HG02852 (cell line): Measurements from ENCODE around the gene TMOD1.

Experiments used
- ATAC-seq: cut with Tn5 transposase; IDR thresholded peaks from one replicate; pipeline ENCODE4 v1.9.1; 2021; ENCODE audit warnings: mild to moderate bottlenecking, moderate library complexity; ENCODE audit not compliant: unreplicated experiment

Gene TMOD1

GRCh38 chr9:97545486-97545885 is 44.0 kb downstream of the TMOD1 start:
- no peak for ATAC-seq

GRCh38 chr9:97547098-97547829 is 45.8 kb downstream of the TMOD1 start:
- no peak for ATAC-seq

GRCh38 chr9:97548379-97548778 is 46.9 kb downstream of the TMOD1 start:
- ATAC-seq: no peak

- no peak for ATAC-seq
Observed at GRCh38 chr9:97548819-97549540, 47.5 kb downstream of the TMOD1 start.

- no peak for ATAC-seq
Observed at GRCh38 chr9:97550386-97550785, 48.9 kb downstream of the TMOD1 start.

GRCh38 chr9:97551308-97551707 is 49.8 kb downstream of the TMOD1 start:
- ATAC-seq: no peak

- no peak for ATAC-seq
Observed at GRCh38 chr9:97553141-97553540, 51.7 kb downstream of the TMOD1 start.

GRCh38 chr9:97553841-97554240 is 52.4 kb downstream of the TMOD1 start:
- ATAC-seq: no peak

GRCh38 chr9:97554566-97555075 is 53.2 kb downstream of the TMOD1 start:
- no peak for ATAC-seq

- no peak for ATAC-seq
Observed at GRCh38 chr9:97555164-97555563, 53.7 kb downstream of the TMOD1 start.

GRCh38 chr9:97556036-97556720 is 54.7 kb downstream of the TMOD1 start:
- no peak for ATAC-seq

- ATAC-seq: no peak
Observed at GRCh38 chr9:97556721-97557605, 55.5 kb downstream of the TMOD1 start.

- ATAC-seq: no peak
Observed at GRCh38 chr9:97557606-97558095, 56.2 kb downstream of the TMOD1 start.

- peak; percentile 36 for ATAC-seq
Observed at GRCh38 chr9:97558701-97559101, 57.2 kb downstream of the TMOD1 start.

- peak; percentile 87 for ATAC-seq
Observed at GRCh38 chr9:97559111-97559514, 57.6 kb downstream of the TMOD1 start.

- ATAC-seq: no peak
Observed at GRCh38 chr9:97560154-97560553, 58.7 kb downstream of the TMOD1 start.

- ATAC-seq: no peak
Observed at GRCh38 chr9:97560851-97561250, 59.4 kb downstream of the TMOD1 start.

- no peak for ATAC-seq
Observed at GRCh38 chr9:97561501-97561900, 60.0 kb downstream of the TMOD1 start.

GRCh38 chr9:97562542-97562941 is 61.1 kb downstream of the TMOD1 start:
- ATAC-seq: no peak

- no peak for ATAC-seq
Observed at GRCh38 chr9:97563458-97564135, 62.1 kb downstream of the TMOD1 start.
